H1 (cell line): ENCODE data around the gene TWF2. TPM values are rescaled to one million over a fixed set of nuclear protein-coding genes. Genes with fewer than 3 reads are reported as not detected.
A peak's percentile ranks its signal among the peaks of the same experiment; 100 is the strongest.

Experiments
- RNF2 ChIP-seq: fragments of 200-900, 300-1000 bp; sonication (generic); IDR thresholded peaks from 2 replicates; pipeline ENCODE4 v1.7.1; 2016; ENCODE audit warnings: borderline replicate concordance, low read depth, mild to moderate bottlenecking, antibody characterized with exemption, low read length; ENCODE audit not compliant: poor library complexity, severe bottlenecking; ENCODE audit errors: missing control alignments
- polyA plus RNA-seq, 7 experiments: library from polyadenylated mRNA; depleted of rRNA in 3 of 7; stranded (reverse) in 5 of 7; unstranded in 2 of 7; fragments of >200 nt in 5 of 7; fragments of 200-250 nt in 2 of 7; gene quantifications; 1 replicate in 5 of 7; 2 replicates in 1 of 7; 4 replicates in 1 of 7; pipeline versions ENCODE4 v1.2.1 to v1.2.3, GENCODE V29; 2011 to 2013; ENCODE audit warnings: missing spikeins in 2 of 7, mixed read lengths in 2 of 7
- total RNA-seq: library from RNA; stranded (reverse); fragmentation: NEBNext Ultra II Directional; extraction: Animal tissue kit (Norgen Biotek cat#: 25700); gene quantifications from 2 replicates; pipeline ENCODE4 v1.2.1, GENCODE V29; 2021
- TF ChIP-seq, protein P1 (sequence below), 3 experiments: IDR thresholded peaks; 1 replicate in 2 of 3; 2 replicates in 1 of 3; pipeline versions ENCODE4 v1.5.1 to v1.6.1; 2011; ENCODE audit warnings: low read length in 3 of 3, mild to moderate bottlenecking in 3 of 3, inconsistent platforms in 2 of 3, low read depth in 1 of 3, moderate library complexity in 1 of 3; ENCODE audit not compliant: insufficient read depth in 1 of 3; ENCODE audit errors: control extremely low read depth in 1 of 3

TWF2 gene
- total and polyA plus RNA-seq, 2 of the 8 experiments (the other 6 are each of a cell fraction or from before 2014, with no cell fraction given) = 65.2 to 90.4 TPM

DNA sequence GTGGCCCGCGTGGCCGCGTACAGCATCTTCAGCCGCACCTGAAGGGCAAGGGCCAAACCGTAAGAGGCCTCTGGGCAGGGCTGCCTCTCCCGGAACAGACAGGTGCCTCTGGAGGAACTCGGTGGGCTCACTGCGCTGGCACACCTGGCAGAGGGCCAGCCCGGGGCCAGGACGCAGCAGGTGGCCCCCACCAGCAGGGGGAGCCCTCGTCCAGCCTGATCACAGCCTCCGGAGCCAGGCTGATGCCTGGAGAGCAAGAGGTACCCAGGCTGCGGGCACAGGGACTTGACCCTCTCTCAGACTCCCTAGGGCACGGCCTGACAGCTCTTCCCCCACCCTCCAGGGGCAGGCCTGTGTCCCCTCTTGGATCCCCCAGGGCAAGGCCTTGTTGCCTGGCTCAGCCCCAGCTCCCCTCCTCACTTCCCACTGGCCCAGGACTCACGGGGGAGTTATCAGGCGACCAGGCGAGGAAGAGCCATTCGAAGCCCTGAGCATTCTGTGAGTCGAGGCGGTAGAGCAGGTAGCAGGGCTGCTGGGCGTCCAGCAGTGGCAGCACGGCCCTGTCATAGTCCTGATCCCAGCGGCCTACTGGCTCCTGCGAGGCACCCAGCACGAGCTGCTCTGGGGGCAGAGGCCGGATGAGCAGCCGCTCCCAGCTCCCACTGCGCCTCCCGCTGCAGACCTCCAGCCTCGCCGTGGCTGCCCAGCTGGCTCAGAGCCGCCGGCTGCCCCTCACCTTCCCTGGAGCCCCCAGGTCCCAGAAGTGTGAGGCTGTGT lies 7.3 kb downstream of the TWF2 start (continued):
- TF ChIP-seq, protein P1, sequence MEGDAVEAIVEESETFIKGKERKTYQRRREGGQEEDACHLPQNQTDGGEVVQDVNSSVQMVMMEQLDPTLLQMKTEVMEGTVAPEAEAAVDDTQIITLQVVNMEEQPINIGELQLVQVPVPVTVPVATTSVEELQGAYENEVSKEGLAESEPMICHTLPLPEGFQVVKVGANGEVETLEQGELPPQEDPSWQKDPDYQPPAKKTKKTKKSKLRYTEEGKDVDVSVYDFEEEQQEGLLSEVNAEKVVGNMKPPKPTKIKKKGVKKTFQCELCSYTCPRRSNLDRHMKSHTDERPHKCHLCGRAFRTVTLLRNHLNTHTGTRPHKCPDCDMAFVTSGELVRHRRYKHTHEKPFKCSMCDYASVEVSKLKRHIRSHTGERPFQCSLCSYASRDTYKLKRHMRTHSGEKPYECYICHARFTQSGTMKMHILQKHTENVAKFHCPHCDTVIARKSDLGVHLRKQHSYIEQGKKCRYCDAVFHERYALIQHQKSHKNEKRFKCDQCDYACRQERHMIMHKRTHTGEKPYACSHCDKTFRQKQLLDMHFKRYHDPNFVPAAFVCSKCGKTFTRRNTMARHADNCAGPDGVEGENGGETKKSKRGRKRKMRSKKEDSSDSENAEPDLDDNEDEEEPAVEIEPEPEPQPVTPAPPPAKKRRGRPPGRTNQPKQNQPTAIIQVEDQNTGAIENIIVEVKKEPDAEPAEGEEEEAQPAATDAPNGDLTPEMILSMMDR (IDR thresholded peaks at IDR 0.05; ENCODE audit: control extremely low read depth in 1 of 3, insufficient read depth in 1 of 3, low read depth in 1 of 3, low read length in 3 of 3) = peak in 2 of 3 experiments; percentile 84 to 98; a peak in 3 of 4 replicates
- no peak for TF ChIP-seq RNF2
